Measurements from ENCODE around the gene IFNL1. TPM values are rescaled to one million over a fixed set of nuclear protein-coding genes. Genes with fewer than 3 reads are reported as not detected.

Gene IFNL1
- total and polyA plus RNA-seq, 4 donors = not detected

GRCh38 chr19:39257227-39257626, 39.0 kb upstream of the IFNL1 start (continued):
- TF ChIP-seq NR2F2 (IDR thresholded peaks at IDR 0.05) (no peak), HNF4G (IDR thresholded peaks at IDR 0.05) (no peak), ATF3 (IDR thresholded peaks at IDR 0.05) (no peak), SP1 (IDR thresholded peaks at IDR 0.05) (no peak), FOXA2 (IDR thresholded peaks at IDR 0.05) (no peak)
- TF ChIP-seq, protein P1, sequence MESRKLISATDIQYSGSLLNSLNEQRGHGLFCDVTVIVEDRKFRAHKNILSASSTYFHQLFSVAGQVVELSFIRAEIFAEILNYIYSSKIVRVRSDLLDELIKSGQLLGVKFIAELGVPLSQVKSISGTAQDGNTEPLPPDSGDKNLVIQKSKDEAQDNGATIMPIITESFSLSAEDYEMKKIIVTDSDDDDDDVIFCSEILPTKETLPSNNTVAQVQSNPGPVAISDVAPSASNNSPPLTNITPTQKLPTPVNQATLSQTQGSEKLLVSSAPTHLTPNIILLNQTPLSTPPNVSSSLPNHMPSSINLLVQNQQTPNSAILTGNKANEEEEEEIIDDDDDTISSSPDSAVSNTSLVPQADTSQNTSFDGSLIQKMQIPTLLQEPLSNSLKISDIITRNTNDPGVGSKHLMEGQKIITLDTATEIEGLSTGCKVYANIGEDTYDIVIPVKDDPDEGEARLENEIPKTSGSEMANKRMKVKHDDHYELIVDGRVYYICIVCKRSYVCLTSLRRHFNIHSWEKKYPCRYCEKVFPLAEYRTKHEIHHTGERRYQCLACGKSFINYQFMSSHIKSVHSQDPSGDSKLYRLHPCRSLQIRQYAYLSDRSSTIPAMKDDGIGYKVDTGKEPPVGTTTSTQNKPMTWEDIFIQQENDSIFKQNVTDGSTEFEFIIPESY (IDR thresholded peaks at IDR 0.05) = no peak

GRCh38 chr19:39261704-39262103, 34.5 kb upstream of the IFNL1 start:
- H3K9ac ChIP-seq (ENCODE audit: low read depth in 1 of 2, low read length in 2 of 2) = no peak overlapping the region
- TF ChIP-seq GABPA (IDR thresholded peaks at IDR 0.05 in 1 of 2, conservative IDR thresholded peaks at IDR 0.05 in 1 of 2) = no peak
- TF ChIP-seq JUND (IDR thresholded peaks at IDR 0.05) = no peak
- TF ChIP-seq EGR1 (IDR thresholded peaks at IDR 0.05; ENCODE audit: low read depth in 2 of 2) = no peak
- no peak for TF ChIP-seq HNF4G (IDR thresholded peaks at IDR 0.05)
- TF ChIP-seq FOXA1 (IDR thresholded peaks at IDR 0.05) = no peak
- TF ChIP-seq HNF4A (conservative IDR thresholded peaks at IDR 0.05) = no peak
- TF ChIP-seq MAX (IDR thresholded peaks at IDR 0.05) = no peak
- no peak for TF ChIP-seq RAD21 (IDR thresholded peaks at IDR 0.05)
- no peak for TF ChIP-seq NR2F2 (IDR thresholded peaks at IDR 0.05)
- TF ChIP-seq, protein P1 (IDR thresholded peaks at IDR 0.05) = no peak
- no peak for TF ChIP-seq YY1 (IDR thresholded peaks at IDR 0.05)
- TF ChIP-seq TAF1 (conservative IDR thresholded peaks at IDR 0.05) = no peak
- TF ChIP-seq, protein P2, sequence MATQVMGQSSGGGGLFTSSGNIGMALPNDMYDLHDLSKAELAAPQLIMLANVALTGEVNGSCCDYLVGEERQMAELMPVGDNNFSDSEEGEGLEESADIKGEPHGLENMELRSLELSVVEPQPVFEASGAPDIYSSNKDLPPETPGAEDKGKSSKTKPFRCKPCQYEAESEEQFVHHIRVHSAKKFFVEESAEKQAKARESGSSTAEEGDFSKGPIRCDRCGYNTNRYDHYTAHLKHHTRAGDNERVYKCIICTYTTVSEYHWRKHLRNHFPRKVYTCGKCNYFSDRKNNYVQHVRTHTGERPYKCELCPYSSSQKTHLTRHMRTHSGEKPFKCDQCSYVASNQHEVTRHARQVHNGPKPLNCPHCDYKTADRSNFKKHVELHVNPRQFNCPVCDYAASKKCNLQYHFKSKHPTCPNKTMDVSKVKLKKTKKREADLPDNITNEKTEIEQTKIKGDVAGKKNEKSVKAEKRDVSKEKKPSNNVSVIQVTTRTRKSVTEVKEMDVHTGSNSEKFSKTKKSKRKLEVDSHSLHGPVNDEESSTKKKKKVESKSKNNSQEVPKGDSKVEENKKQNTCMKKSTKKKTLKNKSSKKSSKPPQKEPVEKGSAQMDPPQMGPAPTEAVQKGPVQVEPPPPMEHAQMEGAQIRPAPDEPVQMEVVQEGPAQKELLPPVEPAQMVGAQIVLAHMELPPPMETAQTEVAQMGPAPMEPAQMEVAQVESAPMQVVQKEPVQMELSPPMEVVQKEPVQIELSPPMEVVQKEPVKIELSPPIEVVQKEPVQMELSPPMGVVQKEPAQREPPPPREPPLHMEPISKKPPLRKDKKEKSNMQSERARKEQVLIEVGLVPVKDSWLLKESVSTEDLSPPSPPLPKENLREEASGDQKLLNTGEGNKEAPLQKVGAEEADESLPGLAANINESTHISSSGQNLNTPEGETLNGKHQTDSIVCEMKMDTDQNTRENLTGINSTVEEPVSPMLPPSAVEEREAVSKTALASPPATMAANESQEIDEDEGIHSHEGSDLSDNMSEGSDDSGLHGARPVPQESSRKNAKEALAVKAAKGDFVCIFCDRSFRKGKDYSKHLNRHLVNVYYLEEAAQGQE (IDR thresholded peaks at IDR 0.05) = no peak
- no peaks in the 10 kb centered on the region for H3K27me3 ChIP-seq (ENCODE audit: control insufficient read depth in 4 of 4, insufficient read depth in 4 of 4, low read length in 3 of 4)
- H3K4me1 ChIP-seq (ENCODE audit: control insufficient read depth in 4 of 4, insufficient read depth in 4 of 4, low read length in 3 of 4) = peaks cover 5 to 19% (median 15%) of the 10 kb centered on the region in 4 donors
- DNase-seq (ENCODE audit: low spot score) = no peak
- H3K36me3 ChIP-seq (ENCODE audit: control insufficient read depth in 4 of 4, insufficient read depth in 3 of 4, low read depth in 1 of 4, low read length in 3 of 4) = no peaks in the 10 kb centered on the region
- no peaks in the 10 kb centered on the region for H3K9me3 ChIP-seq (ENCODE audit: control insufficient read depth in 4 of 4, low read length in 3 of 4)
- 86% methylated on average over 3 of the region's 3 CpGs for WGBS
- no peak overlapping the region for H3K27ac ChIP-seq (ENCODE audit: low read depth in 1 of 2, low read length in 2 of 2)
- no peak overlapping the region for H3K4me3 ChIP-seq (ENCODE audit: low read depth in 1 of 3, low read length in 3 of 3)
